ENCODE data around the gene RASA1.
"Not testable (repeated sequence)": the region's sequence is repeated elsewhere in the genome, so short reads cannot be mapped to it uniquely, and the experiment has no call there.

Gene RASA1

GRCh38 chr5:87268970-87269377 is 1.3 kb downstream of the RASA1 start:
- no peaks in the 10 kb centered on the region for H3K27me3 ChIP-seq (ENCODE audit: insufficient read depth, low read depth)
- no peaks in the 10 kb centered on the region for H4K20me1 ChIP-seq (ENCODE audit: insufficient read depth)
- H3K4me2 ChIP-seq: peak overlapping the region; percentile 98
- H3K9ac ChIP-seq: peak overlapping the region; percentile 79; the same call in 1 of the 2 replicates
- peaks cover 52% of the 10 kb centered on the region for H3K79me2 ChIP-seq (ENCODE audit: insufficient read depth, low read depth)
- no peak for TF ChIP-seq CTCF (conservative IDR thresholded peaks at IDR 0.05; ENCODE audit: low read depth, low read length)
- H3K4me1 ChIP-seq (ENCODE audit: low read depth, poor library complexity, severe bottlenecking): peaks cover 28% of the 10 kb centered on the region
- peak overlapping the region; percentile 88 for H3K27ac ChIP-seq
- H3K4me3 ChIP-seq (IDR thresholded peaks at IDR 0.05; ENCODE audit: insufficient read depth, low read depth, low read length): no peak overlapping the region
- H3K36me3 ChIP-seq (ENCODE audit: insufficient read depth): no peaks in the 10 kb centered on the region
- H2AFZ ChIP-seq (ENCODE audit: low read depth): peak overlapping the region; percentile 88

GRCh38 chr5:87270888-87271287 is 3.2 kb downstream of the RASA1 start:
- H3K4me2 ChIP-seq; H4K20me1 ChIP-seq (ENCODE audit: insufficient read depth); H3K9ac ChIP-seq; H2AFZ ChIP-seq (ENCODE audit: low read depth); H3K27ac ChIP-seq; H3K4me3 ChIP-seq (IDR thresholded peaks at IDR 0.05; ENCODE audit: insufficient read depth, low read depth, low read length); H3K27me3 ChIP-seq (ENCODE audit: insufficient read depth, low read depth); H3K36me3 ChIP-seq (ENCODE audit: insufficient read depth): not testable (repeated sequence)
- Histone ChIP-seq H3K4me1 (ENCODE audit: low read depth, poor library complexity, severe bottlenecking) (peaks cover 28% of the 10 kb centered on the region), H3K79me2 (ENCODE audit: insufficient read depth, low read depth) (peaks cover 70% of the 10 kb centered on the region)

- Histone ChIP-seq H2AFZ (ENCODE audit: low read depth) (no peak overlapping the region), H3K9ac (no peak overlapping the region), H3K4me2 (no peak overlapping the region), H3K4me3 (IDR thresholded peaks at IDR 0.05; ENCODE audit: insufficient read depth, low read depth, low read length) (no peak overlapping the region), H4K20me1 (ENCODE audit: insufficient read depth) (no peaks in the 10 kb centered on the region), H3K27ac (no peak overlapping the region), H3K79me2 (ENCODE audit: insufficient read depth, low read depth) (peaks cover 59% of the 10 kb centered on the region), H3K36me3 (ENCODE audit: insufficient read depth) (no peaks in the 10 kb centered on the region), H3K4me1 (ENCODE audit: low read depth, poor library complexity, severe bottlenecking) (peaks cover 6% of the 10 kb centered on the region), H3K27me3 (ENCODE audit: insufficient read depth, low read depth) (no peaks in the 10 kb centered on the region)
- TF ChIP-seq CTCF (conservative IDR thresholded peaks at IDR 0.05; ENCODE audit: low read depth, low read length): no peak
Observed at GRCh38 chr5:87276655-87277054, 9.0 kb downstream of the RASA1 start.

- no peak overlapping the region for H3K4me2 ChIP-seq
- H3K79me2 ChIP-seq (ENCODE audit: insufficient read depth, low read depth): peaks cover 52% of the 10 kb centered on the region; the same call in 1 of the 2 replicates
- H3K4me3 ChIP-seq (IDR thresholded peaks at IDR 0.05; ENCODE audit: insufficient read depth, low read depth, low read length): no peak overlapping the region
- no peak overlapping the region for H3K27ac ChIP-seq
- H3K9ac ChIP-seq: no peak overlapping the region
- no peak for TF ChIP-seq CTCF (conservative IDR thresholded peaks at IDR 0.05; ENCODE audit: low read depth, low read length)
- no peaks in the 10 kb centered on the region for H3K36me3 ChIP-seq (ENCODE audit: insufficient read depth)
- H3K27me3 ChIP-seq (ENCODE audit: insufficient read depth, low read depth): no peaks in the 10 kb centered on the region
- no peak overlapping the region for H2AFZ ChIP-seq (ENCODE audit: low read depth)
- peaks cover 13% of the 10 kb centered on the region for H3K4me1 ChIP-seq (ENCODE audit: low read depth, poor library complexity, severe bottlenecking)
- no peaks in the 10 kb centered on the region for H4K20me1 ChIP-seq (ENCODE audit: insufficient read depth)
Observed at GRCh38 chr5:87277279-87277835, 9.7 kb downstream of the RASA1 start.

DNA sequence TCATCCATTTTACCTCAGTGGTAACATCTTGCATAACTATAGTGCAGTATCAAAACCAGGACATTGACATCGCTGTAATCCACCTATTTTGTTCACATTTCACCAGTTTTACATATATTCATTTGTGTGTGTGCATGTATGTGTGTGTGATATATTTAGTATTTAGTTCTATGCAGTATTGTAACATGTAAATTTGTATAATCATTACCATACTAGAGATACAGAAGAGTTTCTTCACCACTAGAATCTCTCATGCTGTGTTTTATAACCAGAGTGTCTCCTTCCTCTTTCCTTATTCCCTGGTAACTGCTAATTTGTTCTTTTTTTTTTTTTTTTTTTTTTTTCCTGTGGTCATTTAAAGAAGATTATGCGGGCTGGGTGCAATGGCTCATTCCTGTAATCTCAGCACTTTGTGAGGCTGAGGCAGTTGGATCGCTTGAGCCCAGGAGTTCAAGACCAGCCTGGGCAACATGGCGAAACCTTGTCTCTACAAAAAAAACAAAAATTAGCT is 11.0 kb downstream of the RASA1 start:
- H2AFZ ChIP-seq (ENCODE audit: low read depth): no peak overlapping the region
- no peak overlapping the region for H3K4me3 ChIP-seq (IDR thresholded peaks at IDR 0.05; ENCODE audit: insufficient read depth, low read depth, low read length)
- H3K79me2 ChIP-seq (ENCODE audit: insufficient read depth, low read depth): peaks cover 42% of the 10 kb centered on the region; the same call in 1 of the 2 replicates
- peaks cover 19% of the 10 kb centered on the region for H3K4me1 ChIP-seq (ENCODE audit: low read depth, poor library complexity, severe bottlenecking)
- H3K27me3 ChIP-seq (ENCODE audit: insufficient read depth, low read depth): no peaks in the 10 kb centered on the region
- TF ChIP-seq CTCF (conservative IDR thresholded peaks at IDR 0.05; ENCODE audit: low read depth, low read length): no peak
- no peak overlapping the region for H3K27ac ChIP-seq
- no peak overlapping the region for H3K4me2 ChIP-seq
- H3K9ac ChIP-seq: no peak overlapping the region
- no peaks in the 10 kb centered on the region for H3K36me3 ChIP-seq (ENCODE audit: insufficient read depth)
- H4K20me1 ChIP-seq (ENCODE audit: insufficient read depth): no peaks in the 10 kb centered on the region

Measured in KMS-11 (cell line).